Fibroblast of the aortic adventitia (primary cell): ENCODE measurements around the gene RASIP1. TPM values are rescaled to one million over a fixed set of nuclear protein-coding genes. Genes with fewer than 3 reads are reported as not detected.
"Not testable (repeated sequence)": the region's sequence is repeated elsewhere in the genome, so short reads cannot be mapped to it uniquely, and the experiment has no call there.

ENCODE experiments used
- DNase-seq: peaks from one replicate; pipeline ENCODE4 v3.0.0-alpha.2; 2010; ENCODE audit warnings: low read depth
- H3K4me3 ChIP-seq: 2 replicates; pipeline ENCODE4 v1.5.1; 2011; ENCODE audit warnings: low read depth, mild to moderate bottlenecking, control low read depth, low read length, moderate library complexity
- CTCF ChIP-seq: IDR thresholded peaks from 2 replicates; pipeline ENCODE4 v1.5.1; 2011; ENCODE audit warnings: mild to moderate bottlenecking, low read length, control low read depth, inconsistent platforms; ENCODE audit not compliant: insufficient read depth
- total RNA-seq: library from RNA; depleted of rRNA; stranded (reverse); fragments of >200 nt; gene quantifications from 2 replicates; pipeline ENCODE4 v1.2.3, GENCODE V29; 2012; ENCODE audit warnings: low replicate concordance

The RASIP1 gene
- total RNA-seq, 1 donor = 0.45 TPM

- H3K4me3 ChIP-seq = no peak overlapping the region
- TF ChIP-seq CTCF = no peak
- DNase-seq = no peak
Observed at GRCh38 chr19:48686088-48686487, 54.3 kb downstream of the RASIP1 start.

- DNase-seq = no peak
- no peak for TF ChIP-seq CTCF
- H3K4me3 ChIP-seq = no peak overlapping the region
Observed at GRCh38 chr19:48685583-48685982, 54.8 kb downstream of the RASIP1 start.

- no peak for TF ChIP-seq CTCF
- DNase-seq = peak; percentile 31
- no peak overlapping the region for H3K4me3 ChIP-seq
Observed at GRCh38 chr19:48683349-48683748, 57.1 kb downstream of the RASIP1 start.

GRCh38 chr19:48681127-48681470 lies 59.3 kb downstream of the RASIP1 start:
- H3K4me3 ChIP-seq = no peak overlapping the region
- peak; percentile 56 for DNase-seq
- TF ChIP-seq CTCF = no peak

GRCh38 chr19:48680436-48681126 lies 59.8 kb downstream of the RASIP1 start:
- no peak for TF ChIP-seq CTCF
- DNase-seq = no peak
- no peak overlapping the region for H3K4me3 ChIP-seq

GRCh38 chr19:48680006-48680405 lies 60.4 kb downstream of the RASIP1 start:
- not testable (repeated sequence) for H3K4me3 ChIP-seq, DNase-seq

GRCh38 chr19:48678201-48678600 lies 62.2 kb downstream of the RASIP1 start:
- TF ChIP-seq CTCF = no peak
- peak; percentile 23 for DNase-seq
- H3K4me3 ChIP-seq = no peak overlapping the region
